ENCODE measurements around the gene RPN1. TPM values are rescaled to one million over a fixed set of nuclear protein-coding genes. Genes with fewer than 3 reads are reported as not detected.

The RPN1 gene
- total and polyA plus RNA-seq, 4 donors, result 132 to 407 (median 249) TPM

- WGBS, result 91% methylated on average over 10 of the region's 10 CpGs
- Histone ChIP-seq H3K27ac (ENCODE audit: low read depth in 1 of 2, low read length in 2 of 2) (no peak overlapping the region), H3K9ac (ENCODE audit: low read depth in 1 of 2, low read length in 2 of 2) (no peak overlapping the region), H3K27me3 (ENCODE audit: control insufficient read depth in 4 of 4, insufficient read depth in 4 of 4, low read length in 3 of 4) (no peaks in the 10 kb centered on the region), H3K4me1 (ENCODE audit: control insufficient read depth in 4 of 4, insufficient read depth in 4 of 4, low read length in 3 of 4) (no peaks in the 10 kb centered on the region), H3K4me3 (ENCODE audit: low read depth in 1 of 3, low read length in 3 of 3) (no peak overlapping the region), H3K9me3 (ENCODE audit: control insufficient read depth in 4 of 4, low read length in 3 of 4) (peaks cover 0 to 4% (median under 1%) of the 10 kb centered on the region in 4 donors), H3K36me3 (ENCODE audit: control insufficient read depth in 4 of 4, insufficient read depth in 3 of 4, low read depth in 1 of 4, low read length in 3 of 4) (no peaks in the 10 kb centered on the region)
- no peak for DNase-seq (ENCODE audit: low spot score)
- TF ChIP-seq HNF4G (IDR thresholded peaks at IDR 0.05), result no peak
- TF ChIP-seq YY1 (IDR thresholded peaks at IDR 0.05), result no peak
- no peak for TF ChIP-seq EGR1 (IDR thresholded peaks at IDR 0.05; ENCODE audit: low read depth in 2 of 2)
- TF ChIP-seq ATF3 (IDR thresholded peaks at IDR 0.05), result no peak
- no peak for TF ChIP-seq RXRA (IDR thresholded peaks at IDR 0.05)
- no peak for TF ChIP-seq MAX (IDR thresholded peaks at IDR 0.05)
- no peak for TF ChIP-seq REST (IDR thresholded peaks at IDR 0.05)
- no peak for TF ChIP-seq HNF4A (conservative IDR thresholded peaks at IDR 0.05)
- TF ChIP-seq FOXA2 (IDR thresholded peaks at IDR 0.05), result no peak
- no peak for TF ChIP-seq GABPA (IDR thresholded peaks at IDR 0.05 in 1 of 2, conservative IDR thresholded peaks at IDR 0.05 in 1 of 2)
- TF ChIP-seq JUND (IDR thresholded peaks at IDR 0.05), result no peak
- TF ChIP-seq ZBTB33 (IDR thresholded peaks at IDR 0.05), result no peak
- no peak for TF ChIP-seq CTCF (IDR thresholded peaks at IDR 0.05; ENCODE audit: low read depth, low read length, missing input control)
- no peak for TF ChIP-seq RAD21 (IDR thresholded peaks at IDR 0.05)
- no peak for TF ChIP-seq NR2F2 (IDR thresholded peaks at IDR 0.05)
Measured at GRCh38 chr3:128577711-128578110, 72.9 kb downstream of the RPN1 start.

- no peak overlapping the region for H3K9ac ChIP-seq (ENCODE audit: low read depth in 1 of 2, low read length in 2 of 2)
- peaks cover 0 to 4% (median under 1%) of the 10 kb centered on the region in 4 donors for H3K9me3 ChIP-seq (ENCODE audit: control insufficient read depth in 4 of 4, low read length in 3 of 4)
- no peak for TF ChIP-seq ZBTB33 (IDR thresholded peaks at IDR 0.05)
- no peak overlapping the region for H3K27ac ChIP-seq (ENCODE audit: low read depth in 1 of 2, low read length in 2 of 2)
- DNase-seq (ENCODE audit: low spot score), result no peak
- H3K36me3 ChIP-seq (ENCODE audit: control insufficient read depth in 4 of 4, insufficient read depth in 3 of 4, low read depth in 1 of 4, low read length in 3 of 4), result no peaks in the 10 kb centered on the region
- no peak overlapping the region for H3K4me3 ChIP-seq (ENCODE audit: low read depth in 1 of 3, low read length in 3 of 3)
- H3K4me1 ChIP-seq (ENCODE audit: control insufficient read depth in 4 of 4, insufficient read depth in 4 of 4, low read length in 3 of 4), result no peaks in the 10 kb centered on the region
- no peaks in the 10 kb centered on the region for H3K27me3 ChIP-seq (ENCODE audit: control insufficient read depth in 4 of 4, insufficient read depth in 4 of 4, low read length in 3 of 4)
- WGBS, result 90% methylated on average over 10 of the region's 10 CpGs
Measured at GRCh38 chr3:128576290-128576689, 74.3 kb downstream of the RPN1 start.
